DMS53 (cell line): Measurements from ENCODE around the gene SOX5.

ENCODE experiments used
- DNase-seq: peaks from one replicate; lab custom pipeline; 2025; lab: John Stamatoyannopoulos, UW

SOX5 gene

GRCh38 chr12:23686095-23686494, 263.4 kb downstream of the SOX5 start:
- DNase-seq, result peak; percentile 85

GRCh38 chr12:23684121-23684520, 265.3 kb downstream of the SOX5 start:
- no peak for DNase-seq

GRCh38 chr12:23681237-23681636, 268.2 kb downstream of the SOX5 start:
- no peak for DNase-seq

GRCh38 chr12:23674064-23674463, 275.4 kb downstream of the SOX5 start:
- no peak for DNase-seq

GRCh38 chr12:23671881-23672280, 277.6 kb downstream of the SOX5 start:
- no peak for DNase-seq

- peak; percentile 48 for DNase-seq
Measured at GRCh38 chr12:23670684-23671083, 278.8 kb downstream of the SOX5 start.

- DNase-seq, result no peak
Measured at GRCh38 chr12:23669691-23670090, 279.8 kb downstream of the SOX5 start.

- no peak for DNase-seq
Measured at GRCh38 chr12:23666866-23667265, 282.6 kb downstream of the SOX5 start.

- peak; percentile 66 for DNase-seq
Measured at GRCh38 chr12:23662966-23663365, 286.5 kb downstream of the SOX5 start.

GRCh38 chr12:23659131-23659530, 290.3 kb downstream of the SOX5 start:
- no peak for DNase-seq

GRCh38 chr12:23657598-23657997, 291.9 kb downstream of the SOX5 start:
- no peak for DNase-seq

GRCh38 chr12:23655884-23656283, 293.6 kb downstream of the SOX5 start:
- no peak for DNase-seq

- no peak for DNase-seq
Measured at GRCh38 chr12:23655112-23655511, 294.4 kb downstream of the SOX5 start.

GRCh38 chr12:23648546-23648945, 300.9 kb downstream of the SOX5 start:
- no peak for DNase-seq

GRCh38 chr12:23640754-23641153, 308.7 kb downstream of the SOX5 start:
- DNase-seq, result peak; percentile 80

- no peak for DNase-seq
Measured at GRCh38 chr12:23634344-23634743, 315.1 kb downstream of the SOX5 start.

GRCh38 chr12:23631786-23632377, 317.6 kb downstream of the SOX5 start:
- DNase-seq, result no peak

GRCh38 chr12:23630524-23630923, 318.9 kb downstream of the SOX5 start:
- no peak for DNase-seq

GRCh38 chr12:23628806-23629205, 320.7 kb downstream of the SOX5 start:
- DNase-seq, result no peak

- DNase-seq, result no peak
Measured at GRCh38 chr12:23626791-23627190, 322.7 kb downstream of the SOX5 start.

GRCh38 chr12:23621900-23622299, 327.6 kb downstream of the SOX5 start:
- no peak for DNase-seq

- no peak for DNase-seq
Measured at GRCh38 chr12:23618718-23619117, 330.8 kb downstream of the SOX5 start.

GRCh38 chr12:23617749-23618148, 331.7 kb downstream of the SOX5 start:
- no peak for DNase-seq

- no peak for DNase-seq
Measured at GRCh38 chr12:23614280-23614679, 335.2 kb downstream of the SOX5 start.

- no peak for DNase-seq
Measured at GRCh38 chr12:23611320-23611719, 338.1 kb downstream of the SOX5 start.
